Breast epithelium (tissue), 4 donors: Measurements from ENCODE around the gene ZSWIM7. TPM values are rescaled to one million over a fixed set of nuclear protein-coding genes. Genes with fewer than 3 reads are reported as not detected.

Experiments
- DNase-seq, 2 donors: peaks; one replicate each; pipeline ENCODE4 v3.0.0-alpha.2; 2019; ENCODE audit warnings: low spot score in 2 of 2
- H3K27ac ChIP-seq, 2 donors: fragments of 200-600 bp; sonication (generic) in 1 of 2; one replicate each; pipeline ENCODE4 v1.5.1; 2016 to 2019; ENCODE audit warnings: mild to moderate bottlenecking in 1 of 2
- H3K27me3 ChIP-seq, 2 donors: fragments of 200-600 bp; sonication (generic) in 1 of 2; one replicate each; pipeline versions ENCODE4 v1.5.1 to v1.6.0; 2017 to 2019; ENCODE audit warnings: control low read depth in 1 of 2, mild to moderate bottlenecking in 1 of 2
- H3K36me3 ChIP-seq: fragments of 200-600 bp; one replicate; pipeline ENCODE4 v1.5.1; 2019
- H3K4me1 ChIP-seq, 2 donors: fragments of 200-600 bp; sonication (generic); one replicate each; pipeline ENCODE4 v1.5.1; 2016 to 2019; ENCODE audit warnings: control low read depth in 1 of 2
- H3K4me3 ChIP-seq, 3 donors: fragments of 200-600 bp; sonication (generic); 1 replicate in 2 of 3; 2 replicates in 1 of 3; pipeline ENCODE4 v1.5.1; 2016 to 2019; ENCODE audit warnings: mild to moderate bottlenecking in 3 of 3, moderate library complexity in 2 of 3
- H3K9me3 ChIP-seq, 2 donors: fragments of 200-600 bp; sonication (generic) in 1 of 2; one replicate each; pipeline ENCODE4 v1.5.1; 2016 to 2019; ENCODE audit warnings: control low read depth in 1 of 2
- CTCF ChIP-seq, 3 donors: fragments of 450-650 bp; IDR thresholded peaks; one replicate each; pipeline ENCODE4 v1.5.1; 2016 to 2017; ENCODE audit warnings: antibody characterized with exemption in 3 of 3, mild to moderate bottlenecking in 3 of 3, moderate library complexity in 3 of 3
- POLR2A ChIP-seq: fragments of 450-650 bp; IDR thresholded peaks from one replicate; pipeline ENCODE4 v1.6.1; 2016; ENCODE audit warnings: antibody characterized with exemption, mild to moderate bottlenecking, moderate library complexity
- POLR2AphosphoS5 ChIP-seq, 3 donors: sonication (generic); formaldehyde crosslinking; IDR thresholded peaks; one replicate each; pipeline ENCODE4 v1.6.1; 2017; ENCODE audit warnings: antibody characterized with exemption in 3 of 3
- intact Hi-C: fragments of 100-400 bp; cut with DNase I; formaldehyde crosslinking; loops from one replicate; pipeline ENCODE4 v1.15.1; 2023; ENCODE audit warnings: low total_unique reads
- total RNA-seq, 3 donors: library from RNA; depleted of rRNA; stranded (reverse); fragments of >200 nt; gene quantifications; one replicate each; pipeline ENCODE4 v1.1.0, GENCODE V29; 2016

ZSWIM7 gene
- total RNA-seq, 3 donors from 2014 or later = 19.7 to 20.9 (median 20.3) TPM

- Histone ChIP-seq H3K36me3 (no peaks in the 10 kb centered on the region), H3K27me3 (no peaks in the 10 kb centered on the region), H3K9me3 (no peaks in the 10 kb centered on the region), H3K4me3 (no peak overlapping the region), H3K27ac (no peak overlapping the region), H3K4me1 (peaks cover 0 to 6% of the 10 kb centered on the region in 2 donors)
- TF ChIP-seq POLR2A = no peak
- no peak for TF ChIP-seq POLR2AphosphoS5 (IDR thresholded peaks at IDR 0.05)
- TF ChIP-seq CTCF (IDR thresholded peaks at IDR 0.05) = no peak
- intact Hi-C loops = no loop called here
- DNase-seq = no peak
Observed at GRCh38 chr17:15971098-15971678, 28.3 kb downstream of the ZSWIM7 start.

GRCh38 chr17:15970500-15970899 is 29.0 kb downstream of the ZSWIM7 start:
- no peak overlapping the region for H3K4me3 ChIP-seq
- intact Hi-C loops = no loop called here
- H3K27me3 ChIP-seq = no peaks in the 10 kb centered on the region
- H3K36me3 ChIP-seq = no peaks in the 10 kb centered on the region
- DNase-seq = no peak
- H3K9me3 ChIP-seq = no peaks in the 10 kb centered on the region
- no peak overlapping the region for H3K27ac ChIP-seq
- no peak for TF ChIP-seq POLR2AphosphoS5 (IDR thresholded peaks at IDR 0.05)
- TF ChIP-seq CTCF (IDR thresholded peaks at IDR 0.05) = no peak
- TF ChIP-seq POLR2A = no peak
- peaks cover 0 to 7% of the 10 kb centered on the region in 2 donors for H3K4me1 ChIP-seq

- Histone ChIP-seq H3K4me3 (no peak overlapping the region), H3K27ac (no peak overlapping the region), H3K27me3 (no peaks in the 10 kb centered on the region), H3K4me1 (peaks cover 0 to 10% of the 10 kb centered on the region in 2 donors), H3K36me3 (no peaks in the 10 kb centered on the region), H3K9me3 (no peaks in the 10 kb centered on the region)
- no peak for DNase-seq
- intact Hi-C loops = no loop called here
- TF ChIP-seq POLR2AphosphoS5 (IDR thresholded peaks at IDR 0.05) = no peak
- no peak for TF ChIP-seq CTCF (IDR thresholded peaks at IDR 0.05)
- TF ChIP-seq POLR2A = no peak
Observed at GRCh38 chr17:15969463-15969862, 30.0 kb downstream of the ZSWIM7 start.

- Histone ChIP-seq H3K27ac (no peak overlapping the region), H3K4me3 (no peak overlapping the region), H3K36me3 (no peaks in the 10 kb centered on the region), H3K27me3 (no peaks in the 10 kb centered on the region), H3K4me1 (peaks cover 0 to 10% of the 10 kb centered on the region in 2 donors), H3K9me3 (no peaks in the 10 kb centered on the region)
- no peak for TF ChIP-seq POLR2AphosphoS5 (IDR thresholded peaks at IDR 0.05)
- no peak for DNase-seq
- intact Hi-C loops = no loop called here
Observed at GRCh38 chr17:15967706-15968399, 31.7 kb downstream of the ZSWIM7 start.

GRCh38 chr17:15966879-15967248 is 32.6 kb downstream of the ZSWIM7 start:
- Histone ChIP-seq H3K4me3 (peak overlapping the region in 1 of 3 donors; percentile 13), H3K4me1 (peaks cover 0 to 10% of the 10 kb centered on the region in 2 donors), H3K27ac (peak overlapping the region; percentile 70 to 74), H3K9me3 (no peaks in the 10 kb centered on the region), H3K27me3 (no peaks in the 10 kb centered on the region), H3K36me3 (no peaks in the 10 kb centered on the region)
- DNase-seq = no peak
- TF ChIP-seq POLR2A (no peak), POLR2AphosphoS5 (IDR thresholded peaks at IDR 0.05) (no peak), CTCF (IDR thresholded peaks at IDR 0.05) (no peak)
- intact Hi-C loops = no loop called here
